Mesenchymal stem cell (in vitro differentiated cells and primary cell): ENCODE results near the gene KDM4C.

Source experiments
- DNase-seq: peaks from one replicate; pipeline ENCODE4 v3.0.0-alpha.2; 2013
- H2AFZ ChIP-seq: one replicate; pipeline ENCODE4 v1.6.1; 2013; ENCODE audit warnings: low read depth, mild to moderate bottlenecking, control low read depth, inconsistent platforms, low read length, moderate library complexity
- H2AK5ac ChIP-seq: 2 replicates; pipeline ENCODE4 v1.6.1; 2013; ENCODE audit warnings: low read length, moderate library complexity, mild to moderate bottlenecking, inconsistent platforms; ENCODE audit not compliant: severe bottlenecking
- H2BK120ac ChIP-seq: one replicate; pipeline ENCODE4 v1.6.1; 2013; ENCODE audit warnings: low read depth, mild to moderate bottlenecking, inconsistent platforms, low read length, moderate library complexity
- H2BK12ac ChIP-seq, 2 experiments: one replicate each; pipeline ENCODE4 v1.6.1; 2013; ENCODE audit warnings: inconsistent platforms in 2 of 2, low read length in 2 of 2, mild to moderate bottlenecking in 2 of 2, moderate library complexity in 2 of 2, control low read depth in 1 of 2
- H2BK15ac ChIP-seq: one replicate; pipeline ENCODE4 v1.6.1; 2013; ENCODE audit warnings: mild to moderate bottlenecking, low read depth, inconsistent platforms; ENCODE audit not compliant: poor library complexity, severe bottlenecking
- H2BK5ac ChIP-seq: 2 replicates; pipeline ENCODE4 v1.6.1; 2013; ENCODE audit warnings: low read depth, mild to moderate bottlenecking, low read length, control low read depth, inconsistent platforms; ENCODE audit not compliant: poor library complexity, severe bottlenecking
- H3K14ac ChIP-seq, 2 experiments: one replicate each; pipeline ENCODE4 v1.6.1; 2013; ENCODE audit warnings: inconsistent platforms in 2 of 2, low read length in 2 of 2, control low read depth in 1 of 2, mild to moderate bottlenecking in 1 of 2, moderate library complexity in 1 of 2
- H3K18ac ChIP-seq, 2 experiments: one replicate each; pipeline ENCODE4 v1.6.1; 2013; ENCODE audit warnings: inconsistent platforms in 2 of 2, low read length in 2 of 2, control low read depth in 1 of 2, low read depth in 1 of 2, mild to moderate bottlenecking in 1 of 2
- H3K23ac ChIP-seq, 2 experiments: one replicate each; pipeline ENCODE4 v1.6.1; 2013; ENCODE audit warnings: inconsistent platforms in 2 of 2, low read length in 2 of 2, mild to moderate bottlenecking in 2 of 2, moderate library complexity in 2 of 2, control low read depth in 1 of 2
- H3K27ac ChIP-seq: 2 replicates; pipeline ENCODE4 v1.5.1; 2013; ENCODE audit warnings: mild to moderate bottlenecking, moderate library complexity, low read length, control low read depth, inconsistent platforms; ENCODE audit not compliant: poor library complexity, severe bottlenecking
- H3K27me3 ChIP-seq, 2 experiments: 2 replicates each; pipeline versions ENCODE4 v1.6.1 to v1.7.0; 2013; ENCODE audit warnings: low read length in 2 of 2, mild to moderate bottlenecking in 2 of 2, moderate library complexity in 2 of 2, control low read depth in 1 of 2, inconsistent platforms in 1 of 2; ENCODE audit not compliant: control insufficient read depth in 1 of 2, insufficient read depth in 1 of 2
- H3K36me3 ChIP-seq, 2 experiments: 2 replicates each; pipeline versions ENCODE4 v1.6.1 to v1.7.0; 2013; ENCODE audit warnings: low read length in 2 of 2, control low read depth in 1 of 2, inconsistent platforms in 1 of 2, low read depth in 1 of 2, mild to moderate bottlenecking in 1 of 2; ENCODE audit not compliant: insufficient read depth in 2 of 2, control insufficient read depth in 1 of 2
- H3K4ac ChIP-seq, 2 experiments: one replicate each; pipeline ENCODE4 v1.6.1; 2013; ENCODE audit warnings: inconsistent platforms in 2 of 2, low read length in 2 of 2, mild to moderate bottlenecking in 2 of 2, moderate library complexity in 2 of 2, control low read depth in 1 of 2, low read depth in 1 of 2
- H3K4me1 ChIP-seq: 2 replicates; pipeline ENCODE4 v1.6.1; 2013; ENCODE audit warnings: low read depth, low read length, control low read depth; ENCODE audit not compliant: control insufficient read depth, insufficient read depth
- H3K4me2 ChIP-seq: 2 replicates; pipeline ENCODE4 v1.6.1; 2013; ENCODE audit warnings: low read length, mild to moderate bottlenecking, inconsistent platforms; ENCODE audit not compliant: poor library complexity, severe bottlenecking
- H3K4me3 ChIP-seq, 2 experiments: 2 replicates each; pipeline versions ENCODE4 v1.5.1 to v1.7.0; 2013; ENCODE audit warnings: low read length in 2 of 2, mild to moderate bottlenecking in 2 of 2, control low read depth in 1 of 2, low read depth in 1 of 2; ENCODE audit not compliant: insufficient read depth in 1 of 2
- H3K79me1 ChIP-seq: replicated peaks from 2 replicates; pipeline ENCODE4 v1.6.1; 2013; ENCODE audit warnings: mild to moderate bottlenecking, control low read depth, low read length, inconsistent platforms; ENCODE audit not compliant: poor library complexity, severe bottlenecking
- H3K9ac ChIP-seq: 2 replicates; pipeline ENCODE4 v1.7.0; 2013; ENCODE audit warnings: mild to moderate bottlenecking, low read length, moderate library complexity
- H3K9me3 ChIP-seq: 2 replicates; pipeline ENCODE4 v1.7.0; 2013; ENCODE audit warnings: mild to moderate bottlenecking, low read length; ENCODE audit not compliant: control insufficient read depth
- H4K8ac ChIP-seq: one replicate; pipeline ENCODE4 v1.6.1; 2013; ENCODE audit warnings: inconsistent platforms, mild to moderate bottlenecking, low read length, moderate library complexity
- H4K91ac ChIP-seq: one replicate; pipeline ENCODE4 v1.6.1; 2013; ENCODE audit warnings: mild to moderate bottlenecking, low read length, inconsistent platforms
- WGBS: methylation state at CpG from one replicate; pipeline ENCODE4 v1.1.7; 2013; ENCODE audit warnings: mixed read lengths; 5-methylcytosine and 5-hydroxymethylcytosine counted together

Gene KDM4C

GRCh38 chr9:7037176-7037575 lies 279.4 kb downstream of the KDM4C start:
- Histone ChIP-seq H3K79me1 (no peaks in the 10 kb centered on the region), H3K4me1 (no peaks in the 10 kb centered on the region), H3K23ac (no peak overlapping the region), H3K9ac (no peak overlapping the region), H3K14ac (no peak overlapping the region), H2AFZ (no peak overlapping the region), H3K4ac (no peak overlapping the region), H3K4me2 (no peak overlapping the region), H3K36me3 (peaks cover 0 to 4% of the 10 kb centered on the region in 2 experiments), H2BK15ac (no peak overlapping the region), H3K27me3 (no peaks in the 10 kb centered on the region), H3K18ac (no peak overlapping the region), H3K4me3 (no peak overlapping the region), H2BK120ac (no peak overlapping the region), H4K8ac (no peak overlapping the region), H3K9me3 (no peaks in the 10 kb centered on the region), H2AK5ac (no peak overlapping the region), H3K27ac (no peak overlapping the region), H4K91ac (no peak overlapping the region), H2BK5ac (no peak overlapping the region), H2BK12ac (no peak overlapping the region)
- WGBS = 91% methylated on average over 2 of the region's 3 CpGs
- DNase-seq = no peak

- H3K4me2 ChIP-seq = no peak overlapping the region
- no peak overlapping the region for H2BK12ac ChIP-seq
- no peak overlapping the region for H4K91ac ChIP-seq
- no peaks in the 10 kb centered on the region for H3K9me3 ChIP-seq
- H2BK15ac ChIP-seq = no peak overlapping the region
- H3K23ac ChIP-seq = no peak overlapping the region
- DNase-seq = no peak
- H3K79me1 ChIP-seq = peaks cover 2% of the 10 kb centered on the region
- H2BK5ac ChIP-seq = no peak overlapping the region
- H3K36me3 ChIP-seq = peaks cover 0 to 4% of the 10 kb centered on the region in 2 experiments
- H3K27me3 ChIP-seq = no peaks in the 10 kb centered on the region
- H3K4me1 ChIP-seq = no peaks in the 10 kb centered on the region
- no peak overlapping the region for H3K27ac ChIP-seq
- H3K9ac ChIP-seq = no peak overlapping the region
- H3K4ac ChIP-seq = no peak overlapping the region
- H2AFZ ChIP-seq = no peak overlapping the region
- no peak overlapping the region for H4K8ac ChIP-seq
- H2AK5ac ChIP-seq = no peak overlapping the region
- H3K4me3 ChIP-seq = no peak overlapping the region
- H3K14ac ChIP-seq = no peak overlapping the region
- no peak overlapping the region for H3K18ac ChIP-seq
- H2BK120ac ChIP-seq = no peak overlapping the region
- WGBS = 94% methylated on average over 3 of the region's 3 CpGs
These were observed 284.4 kb downstream of the KDM4C start for GRCh38 chr9:7042124-7042523.

- WGBS = no CpG with 5 or more reads among the region's 1 CpG
- Histone ChIP-seq H3K27me3 (no peaks in the 10 kb centered on the region), H3K18ac (no peak overlapping the region), H2BK12ac (no peak overlapping the region), H2BK120ac (no peak overlapping the region), H3K14ac (no peak overlapping the region), H2BK15ac (no peak overlapping the region), H3K79me1 (peaks cover 2% of the 10 kb centered on the region), H3K4ac (no peak overlapping the region), H3K9me3 (no peaks in the 10 kb centered on the region), H2BK5ac (no peak overlapping the region), H3K36me3 (peaks cover 0 to 31% of the 10 kb centered on the region in 2 experiments), H2AK5ac (no peak overlapping the region), H3K4me2 (no peak overlapping the region), H3K4me1 (no peaks in the 10 kb centered on the region), H3K23ac (no peak overlapping the region), H3K27ac (no peak overlapping the region), H3K4me3 (no peak overlapping the region), H4K8ac (no peak overlapping the region), H4K91ac (no peak overlapping the region), H3K9ac (no peak overlapping the region), H2AFZ (no peak overlapping the region)
- DNase-seq = no peak
These were observed 287.6 kb downstream of the KDM4C start for GRCh38 chr9:7045361-7045760.

- WGBS = 98% methylated on average over 3 of the region's 3 CpGs
- no peak overlapping the region for H2BK12ac ChIP-seq
- no peak overlapping the region for H2AK5ac ChIP-seq
- H3K14ac ChIP-seq = no peak overlapping the region
- H3K18ac ChIP-seq = no peak overlapping the region
- H3K27ac ChIP-seq = no peak overlapping the region
- H3K4me3 ChIP-seq = no peak overlapping the region
- H3K4ac ChIP-seq = no peak overlapping the region
- H2BK120ac ChIP-seq = no peak overlapping the region
- H4K8ac ChIP-seq = no peak overlapping the region
- H3K9me3 ChIP-seq = no peaks in the 10 kb centered on the region
- DNase-seq = no peak
- peaks cover 0 to 42% of the 10 kb centered on the region in 2 experiments for H3K36me3 ChIP-seq
- no peak overlapping the region for H3K9ac ChIP-seq
- H3K4me2 ChIP-seq = no peak overlapping the region
- H3K27me3 ChIP-seq = no peaks in the 10 kb centered on the region
- H3K79me1 ChIP-seq = no peaks in the 10 kb centered on the region
- H2AFZ ChIP-seq = no peak overlapping the region
- H3K23ac ChIP-seq = no peak overlapping the region
- no peaks in the 10 kb centered on the region for H3K4me1 ChIP-seq
- no peak overlapping the region for H2BK15ac ChIP-seq
- H2BK5ac ChIP-seq = no peak overlapping the region
- H4K91ac ChIP-seq = no peak overlapping the region
These were observed 293.9 kb downstream of the KDM4C start for GRCh38 chr9:7051711-7052110.
